ENCODE data around the gene PTAR1.
A peak's percentile ranks its signal among the peaks of the same experiment; 100 is the strongest.

The PTAR1 gene

GRCh38 chr9:69675563-69675962, 84.2 kb downstream of the PTAR1 start:
- no peaks in the 10 kb centered on the region for H4K20me1 ChIP-seq (ENCODE audit: insufficient read depth, low read length, poor library complexity, severe bottlenecking)
- TF ChIP-seq EZH2phosphoT487 (IDR thresholded peaks at IDR 0.05; ENCODE audit: borderline replicate concordance) (no peak), CTCF (conservative IDR thresholded peaks at IDR 0.05; ENCODE audit: low read length) (no peak)
- no peaks in the 10 kb centered on the region for H3K9me3 ChIP-seq (ENCODE audit: insufficient read depth, low read depth, low read length)
- H3K9ac ChIP-seq (ENCODE audit: low read depth, low read length, poor library complexity, severe bottlenecking): no peak overlapping the region
- no peaks in the 10 kb centered on the region for H3K36me3 ChIP-seq (ENCODE audit: insufficient read depth, low read length)
- no peak overlapping the region for H3K4me3 ChIP-seq (ENCODE audit: low read length, poor library complexity, severe bottlenecking)
- H3K9me2 ChIP-seq (replicated peaks; ENCODE audit: low read depth, low read length): no peaks in the 10 kb centered on the region
- H3F3A ChIP-seq (ENCODE audit: low read depth): no peaks in the 10 kb centered on the region
- no peaks in the 10 kb centered on the region for H3K79me2 ChIP-seq (ENCODE audit: insufficient read depth, low read length)
- H3K4me1 ChIP-seq (ENCODE audit: insufficient read depth, low read length, poor library complexity, severe bottlenecking): peaks cover 23% of the 10 kb centered on the region
- no peak overlapping the region for H2AFZ ChIP-seq (ENCODE audit: low read length)
- no peak overlapping the region for H3K4me2 ChIP-seq (ENCODE audit: low read depth, low read length, poor library complexity, severe bottlenecking)
- no peaks in the 10 kb centered on the region for H3K27me3 ChIP-seq (ENCODE audit: insufficient read depth, low read length, poor library complexity, severe bottlenecking)

- Histone ChIP-seq H3K36me3 (ENCODE audit: insufficient read depth, low read length) (no peaks in the 10 kb centered on the region), H2AFZ (ENCODE audit: low read length) (peak overlapping the region; percentile 58; the same call in 1 of the 2 replicates), H3K4me2 (ENCODE audit: low read depth, low read length, poor library complexity, severe bottlenecking) (peak overlapping the region; percentile 31), H3F3A (ENCODE audit: low read depth) (no peaks in the 10 kb centered on the region), H4K20me1 (ENCODE audit: insufficient read depth, low read length, poor library complexity, severe bottlenecking) (no peaks in the 10 kb centered on the region), H3K9me2 (replicated peaks; ENCODE audit: low read depth, low read length) (no peaks in the 10 kb centered on the region), H3K4me1 (ENCODE audit: insufficient read depth, low read length, poor library complexity, severe bottlenecking) (peaks cover 23% of the 10 kb centered on the region), H3K9me3 (ENCODE audit: insufficient read depth, low read depth, low read length) (no peaks in the 10 kb centered on the region), H3K27me3 (ENCODE audit: insufficient read depth, low read length, poor library complexity, severe bottlenecking) (no peaks in the 10 kb centered on the region), H3K9ac (ENCODE audit: low read depth, low read length, poor library complexity, severe bottlenecking) (no peak overlapping the region), H3K79me2 (ENCODE audit: insufficient read depth, low read length) (no peaks in the 10 kb centered on the region), H3K4me3 (ENCODE audit: low read length, poor library complexity, severe bottlenecking) (no peak overlapping the region)
- no peak for TF ChIP-seq EZH2phosphoT487 (IDR thresholded peaks at IDR 0.05; ENCODE audit: borderline replicate concordance)
- no peak for TF ChIP-seq CTCF (conservative IDR thresholded peaks at IDR 0.05; ENCODE audit: low read length)
Observed at GRCh38 chr9:69674716-69675438, 84.9 kb downstream of the PTAR1 start.

- Histone ChIP-seq H3K9me3 (ENCODE audit: insufficient read depth, low read depth, low read length) (no peaks in the 10 kb centered on the region), H3K4me3 (ENCODE audit: low read length, poor library complexity, severe bottlenecking) (no peak overlapping the region), H3K27me3 (ENCODE audit: insufficient read depth, low read length, poor library complexity, severe bottlenecking) (no peaks in the 10 kb centered on the region), H3K4me1 (ENCODE audit: insufficient read depth, low read length, poor library complexity, severe bottlenecking) (peaks cover 23% of the 10 kb centered on the region), H3K79me2 (ENCODE audit: insufficient read depth, low read length) (no peaks in the 10 kb centered on the region), H3K36me3 (ENCODE audit: insufficient read depth, low read length) (no peaks in the 10 kb centered on the region), H4K20me1 (ENCODE audit: insufficient read depth, low read length, poor library complexity, severe bottlenecking) (no peaks in the 10 kb centered on the region), H3K9ac (ENCODE audit: low read depth, low read length, poor library complexity, severe bottlenecking) (no peak overlapping the region), H3K4me2 (ENCODE audit: low read depth, low read length, poor library complexity, severe bottlenecking) (peak overlapping the region; percentile 31), H2AFZ (ENCODE audit: low read length) (peak overlapping the region; percentile 58; the same call in 1 of the 2 replicates), H3F3A (ENCODE audit: low read depth) (no peaks in the 10 kb centered on the region), H3K9me2 (replicated peaks; ENCODE audit: low read depth, low read length) (no peaks in the 10 kb centered on the region)
- 0 out of 2 replicates have a peak, but pooled peaks have one; percentile 13 for TF ChIP-seq CTCF (conservative IDR thresholded peaks at IDR 0.05; ENCODE audit: low read length)
- no peak for TF ChIP-seq EZH2phosphoT487 (IDR thresholded peaks at IDR 0.05; ENCODE audit: borderline replicate concordance)
Observed at GRCh38 chr9:69674112-69674685, 85.6 kb downstream of the PTAR1 start.

Measured in Loucy (cell line).